ENCODE data around the gene MYCBPAP.

Gene MYCBPAP

DNA sequence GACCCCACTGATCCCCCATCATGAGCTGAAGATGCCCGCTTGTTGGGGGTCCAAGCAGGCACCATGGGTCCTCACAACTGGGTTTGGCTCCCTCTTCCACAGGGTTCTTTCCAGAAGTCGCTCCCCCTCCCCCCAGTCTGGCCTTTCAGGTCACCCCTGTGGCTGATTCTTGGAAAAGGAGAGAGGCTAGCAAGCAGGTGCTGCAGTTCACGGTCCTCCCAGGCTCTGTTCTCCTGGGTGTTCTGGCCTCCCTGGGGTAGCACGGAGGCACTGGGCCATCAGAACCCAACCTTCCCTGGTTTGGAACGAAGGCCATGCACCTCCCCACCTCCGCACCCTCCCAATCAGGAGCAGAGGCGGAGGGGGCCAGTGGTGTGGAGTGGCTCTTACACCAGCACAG lies 71.2 kb downstream of the MYCBPAP start:
- H3F3A ChIP-seq (ENCODE audit: insufficient read depth, low read length), result no peaks in the 10 kb centered on the region

GRCh38 chr17:50580646-50581045 lies 72.4 kb downstream of the MYCBPAP start:
- no peaks in the 10 kb centered on the region for H3K79me2 ChIP-seq (ENCODE audit: low read length)
- H3F3A ChIP-seq (ENCODE audit: insufficient read depth, low read length), result no peaks in the 10 kb centered on the region
- H2AFZ ChIP-seq (ENCODE audit: low read length), result no peak overlapping the region
- H3K4me3 ChIP-seq (ENCODE audit: low read length), result no peak overlapping the region
- H3K9me2 ChIP-seq (replicated peaks; ENCODE audit: insufficient read depth, low read length), result no peaks in the 10 kb centered on the region
- H3K27me3 ChIP-seq (replicated peaks; ENCODE audit: insufficient read depth, low read length), result peaks cover 97% of the 10 kb centered on the region
- H3K27ac ChIP-seq (ENCODE audit: low read length), result no peak overlapping the region
- H4K20me1 ChIP-seq (ENCODE audit: insufficient read depth, low read length), result no peaks in the 10 kb centered on the region
- DNase-seq, result no peak
- H3K9me3 ChIP-seq (replicated peaks; ENCODE audit: insufficient read depth, low read length), result no peaks in the 10 kb centered on the region
- H3K4me2 ChIP-seq (ENCODE audit: low read depth, low read length), result no peak overlapping the region
- no peaks in the 10 kb centered on the region for H3K36me3 ChIP-seq (replicated peaks; ENCODE audit: insufficient read depth, low read length)
- no peak overlapping the region for H3K9ac ChIP-seq (ENCODE audit: low read length)
- TF ChIP-seq, protein P1, sequence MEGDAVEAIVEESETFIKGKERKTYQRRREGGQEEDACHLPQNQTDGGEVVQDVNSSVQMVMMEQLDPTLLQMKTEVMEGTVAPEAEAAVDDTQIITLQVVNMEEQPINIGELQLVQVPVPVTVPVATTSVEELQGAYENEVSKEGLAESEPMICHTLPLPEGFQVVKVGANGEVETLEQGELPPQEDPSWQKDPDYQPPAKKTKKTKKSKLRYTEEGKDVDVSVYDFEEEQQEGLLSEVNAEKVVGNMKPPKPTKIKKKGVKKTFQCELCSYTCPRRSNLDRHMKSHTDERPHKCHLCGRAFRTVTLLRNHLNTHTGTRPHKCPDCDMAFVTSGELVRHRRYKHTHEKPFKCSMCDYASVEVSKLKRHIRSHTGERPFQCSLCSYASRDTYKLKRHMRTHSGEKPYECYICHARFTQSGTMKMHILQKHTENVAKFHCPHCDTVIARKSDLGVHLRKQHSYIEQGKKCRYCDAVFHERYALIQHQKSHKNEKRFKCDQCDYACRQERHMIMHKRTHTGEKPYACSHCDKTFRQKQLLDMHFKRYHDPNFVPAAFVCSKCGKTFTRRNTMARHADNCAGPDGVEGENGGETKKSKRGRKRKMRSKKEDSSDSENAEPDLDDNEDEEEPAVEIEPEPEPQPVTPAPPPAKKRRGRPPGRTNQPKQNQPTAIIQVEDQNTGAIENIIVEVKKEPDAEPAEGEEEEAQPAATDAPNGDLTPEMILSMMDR (IDR thresholded peaks at IDR 0.05; ENCODE audit: low read length), result no peak
- TF ChIP-seq EZH2 (optimal IDR thresholded peaks at IDR 0.05; ENCODE audit: low read depth, low read length), result no peak
- no peak for TF ChIP-seq EZH2phosphoT487 (IDR thresholded peaks at IDR 0.05; ENCODE audit: low read length)
- H3K4me1 ChIP-seq (ENCODE audit: low read length), result no peaks in the 10 kb centered on the region

More for the DNA sequence above, 71.2 kb downstream of the MYCBPAP start:
- Histone ChIP-seq H3K27ac (ENCODE audit: low read length) (no peak overlapping the region), H3K4me2 (ENCODE audit: low read depth, low read length) (no peak overlapping the region), H3K9ac (ENCODE audit: low read length) (no peak overlapping the region), H3K4me1 (ENCODE audit: low read length) (no peaks in the 10 kb centered on the region), H3K9me3 (replicated peaks; ENCODE audit: insufficient read depth, low read length) (no peaks in the 10 kb centered on the region), H3K27me3 (replicated peaks; ENCODE audit: insufficient read depth, low read length) (peaks cover 98% of the 10 kb centered on the region), H3K4me3 (ENCODE audit: low read length) (no peak overlapping the region), H2AFZ (ENCODE audit: low read length) (no peak overlapping the region), H4K20me1 (ENCODE audit: insufficient read depth, low read length) (no peaks in the 10 kb centered on the region), H3K79me2 (ENCODE audit: low read length) (no peaks in the 10 kb centered on the region), H3K9me2 (replicated peaks; ENCODE audit: insufficient read depth, low read length) (no peaks in the 10 kb centered on the region), H3K36me3 (replicated peaks; ENCODE audit: insufficient read depth, low read length) (no peaks in the 10 kb centered on the region)
- DNase-seq, result no peak
- TF ChIP-seq EZH2phosphoT487 (IDR thresholded peaks at IDR 0.05; ENCODE audit: low read length) (no peak), EZH2 (optimal IDR thresholded peaks at IDR 0.05; ENCODE audit: low read depth, low read length) (no peak)
- TF ChIP-seq, protein P1 (IDR thresholded peaks at IDR 0.05; ENCODE audit: low read length), result no peak
